Body of pancreas (tissue), 4 donors: ENCODE data around the gene HLA-B.

Experiments
- POLR2A ChIP-seq, 3 donors: fragments of 450-650 bp; IDR thresholded peaks; one replicate each; pipeline ENCODE4 v1.6.1; 2016; ENCODE audit warnings: antibody characterized with exemption in 3 of 3, mild to moderate bottlenecking in 2 of 3
- TF ChIP-seq, protein P1 (sequence below), 7 experiments: fragments of 450-650 bp in 4 of 7; fragments of 200-600 bp in 3 of 7; sonication (generic) in 3 of 7; IDR thresholded peaks; one replicate each; pipeline ENCODE4 v1.5.1; 2016 to 2019; ENCODE audit warnings: antibody characterized with exemption in 7 of 7

DNA sequence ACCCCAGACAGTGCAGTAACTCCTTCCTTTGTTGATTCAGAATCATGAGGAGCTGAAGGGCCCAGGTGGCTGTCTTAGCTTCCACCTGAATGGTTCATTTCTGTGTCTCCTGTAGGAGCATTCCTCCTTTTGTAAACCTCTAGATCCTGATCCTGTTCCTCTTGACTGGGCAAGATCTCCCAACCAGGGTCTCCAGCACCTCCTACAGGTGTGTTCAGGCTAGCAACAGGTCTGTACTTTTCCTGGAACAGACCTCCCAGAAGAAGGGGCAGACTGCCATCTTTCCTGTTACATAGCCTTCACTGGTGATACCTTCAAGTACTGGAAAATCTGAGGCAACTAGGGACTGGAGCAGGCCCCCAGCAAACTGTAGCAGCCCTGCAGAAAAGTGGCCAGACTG lies 35.2 kb downstream of the HLA-B start:
- no peak for TF ChIP-seq POLR2A (IDR thresholded peaks at IDR 0.05)
- TF ChIP-seq, protein P1, sequence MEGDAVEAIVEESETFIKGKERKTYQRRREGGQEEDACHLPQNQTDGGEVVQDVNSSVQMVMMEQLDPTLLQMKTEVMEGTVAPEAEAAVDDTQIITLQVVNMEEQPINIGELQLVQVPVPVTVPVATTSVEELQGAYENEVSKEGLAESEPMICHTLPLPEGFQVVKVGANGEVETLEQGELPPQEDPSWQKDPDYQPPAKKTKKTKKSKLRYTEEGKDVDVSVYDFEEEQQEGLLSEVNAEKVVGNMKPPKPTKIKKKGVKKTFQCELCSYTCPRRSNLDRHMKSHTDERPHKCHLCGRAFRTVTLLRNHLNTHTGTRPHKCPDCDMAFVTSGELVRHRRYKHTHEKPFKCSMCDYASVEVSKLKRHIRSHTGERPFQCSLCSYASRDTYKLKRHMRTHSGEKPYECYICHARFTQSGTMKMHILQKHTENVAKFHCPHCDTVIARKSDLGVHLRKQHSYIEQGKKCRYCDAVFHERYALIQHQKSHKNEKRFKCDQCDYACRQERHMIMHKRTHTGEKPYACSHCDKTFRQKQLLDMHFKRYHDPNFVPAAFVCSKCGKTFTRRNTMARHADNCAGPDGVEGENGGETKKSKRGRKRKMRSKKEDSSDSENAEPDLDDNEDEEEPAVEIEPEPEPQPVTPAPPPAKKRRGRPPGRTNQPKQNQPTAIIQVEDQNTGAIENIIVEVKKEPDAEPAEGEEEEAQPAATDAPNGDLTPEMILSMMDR (IDR thresholded peaks at IDR 0.05) = no peak
